Type B pancreatic cell (in vitro differentiated cells): ENCODE results near the gene KLK7. TPM values are rescaled to one million over a fixed set of nuclear protein-coding genes. Genes with fewer than 3 reads are reported as not detected.

Experiments
- DNase-seq: peaks from one replicate; pipeline ENCODE4 v3.0.0; 2021; ENCODE audit warnings: mixed read lengths; ENCODE audit not compliant: unreplicated experiment; ENCODE audit errors: extremely low spot score
- H3K27ac Mint-ChIP-seq: 2 replicates; pipeline ENCODE4 v1.8.0; 2021; ENCODE audit warnings: mild to moderate bottlenecking, mixed read lengths
- H3K27me3 Mint-ChIP-seq: 2 replicates; pipeline ENCODE4 v1.8.0; 2021; ENCODE audit warnings: mixed read lengths
- H3K36me3 Mint-ChIP-seq: 2 replicates; pipeline ENCODE4 v1.8.0; 2021; ENCODE audit warnings: mixed read lengths
- H3K4me1 Mint-ChIP-seq: one replicate; pipeline ENCODE4 v1.8.0; 2021; ENCODE audit warnings: mixed read lengths; ENCODE audit not compliant: unreplicated experiment
- H3K4me3 Mint-ChIP-seq: 2 replicates; pipeline ENCODE4 v1.8.0; 2021; ENCODE audit warnings: mild to moderate bottlenecking, mixed read lengths
- H3K9me3 Mint-ChIP-seq: 2 replicates; pipeline ENCODE4 v1.8.0; 2021; ENCODE audit warnings: mixed read lengths
- CTCF ChIP-seq: fragments of 200-600 bp; sonication (generic); conservative IDR thresholded peaks from 2 replicates; pipeline ENCODE4 v1.5.0; 2021; ENCODE audit warnings: antibody characterized with exemption, mild to moderate bottlenecking
- total RNA-seq: library from RNA; stranded (reverse); gene quantifications from 2 replicates; pipeline ENCODE4 v1.2.1, GENCODE V29; 2021; ENCODE audit warnings: low replicate concordance

Gene KLK7
- total RNA-seq, 1 donor from 2014 or later = not detected

- Mint-ChIP-seq H3K36me3 (no peaks in the 10 kb centered on the region), H3K27me3 (peaks cover 15% of the 10 kb centered on the region), H3K9me3 (no peaks in the 10 kb centered on the region), H3K4me1 (peaks cover 4% of the 10 kb centered on the region), H3K27ac (no peak overlapping the region), H3K4me3 (no peak overlapping the region)
- no peak for DNase-seq
- no peak for TF ChIP-seq CTCF
Measured at GRCh38 chr19:50967929-50968715, 15.6 kb downstream of the KLK7 start.

- no peaks in the 10 kb centered on the region for H3K9me3 Mint-ChIP-seq
- H3K4me3 Mint-ChIP-seq = no peak overlapping the region
- no peak for DNase-seq
- peaks cover 37% of the 10 kb centered on the region for H3K27me3 Mint-ChIP-seq
- H3K36me3 Mint-ChIP-seq = no peaks in the 10 kb centered on the region
- peaks cover 4% of the 10 kb centered on the region for H3K4me1 Mint-ChIP-seq
- no peak for TF ChIP-seq CTCF
- H3K27ac Mint-ChIP-seq = no peak overlapping the region
Measured at GRCh38 chr19:50964266-50964665, 19.5 kb downstream of the KLK7 start.

DNA sequence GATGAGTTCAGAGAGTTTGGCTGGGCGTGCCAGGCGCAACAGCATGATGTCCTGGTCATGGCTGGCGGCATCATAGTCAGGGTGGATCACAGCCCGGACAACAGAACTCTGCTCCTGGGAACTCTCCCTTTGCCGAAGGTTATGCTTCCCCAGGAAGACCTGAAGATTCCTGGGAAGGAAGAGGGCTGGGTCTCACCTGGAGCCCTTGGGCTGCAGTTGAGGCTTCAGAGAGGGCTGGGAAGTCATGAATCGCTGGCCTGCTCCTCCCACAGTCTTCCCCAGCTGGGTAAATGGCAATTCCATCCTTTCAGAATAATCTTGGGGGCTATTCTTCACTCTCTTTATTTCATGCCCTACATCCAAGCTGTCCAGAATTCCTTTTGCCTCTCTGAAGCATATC, 20.3 kb downstream of the KLK7 start:
- TF ChIP-seq CTCF = no peak
- Mint-ChIP-seq H3K27me3 (peaks cover 43% of the 10 kb centered on the region), H3K4me1 (peaks cover 4% of the 10 kb centered on the region), H3K36me3 (no peaks in the 10 kb centered on the region), H3K27ac (no peak overlapping the region), H3K9me3 (no peaks in the 10 kb centered on the region), H3K4me3 (no peak overlapping the region)
- no peak for DNase-seq

GRCh38 chr19:50962245-50962644, 21.5 kb downstream of the KLK7 start:
- Mint-ChIP-seq H3K4me3 (no peak overlapping the region), H3K27me3 (peaks cover 43% of the 10 kb centered on the region), H3K27ac (no peak overlapping the region), H3K9me3 (no peaks in the 10 kb centered on the region), H3K4me1 (no peaks in the 10 kb centered on the region), H3K36me3 (no peaks in the 10 kb centered on the region)
- no peak for TF ChIP-seq CTCF
- DNase-seq = no peak

DNA sequence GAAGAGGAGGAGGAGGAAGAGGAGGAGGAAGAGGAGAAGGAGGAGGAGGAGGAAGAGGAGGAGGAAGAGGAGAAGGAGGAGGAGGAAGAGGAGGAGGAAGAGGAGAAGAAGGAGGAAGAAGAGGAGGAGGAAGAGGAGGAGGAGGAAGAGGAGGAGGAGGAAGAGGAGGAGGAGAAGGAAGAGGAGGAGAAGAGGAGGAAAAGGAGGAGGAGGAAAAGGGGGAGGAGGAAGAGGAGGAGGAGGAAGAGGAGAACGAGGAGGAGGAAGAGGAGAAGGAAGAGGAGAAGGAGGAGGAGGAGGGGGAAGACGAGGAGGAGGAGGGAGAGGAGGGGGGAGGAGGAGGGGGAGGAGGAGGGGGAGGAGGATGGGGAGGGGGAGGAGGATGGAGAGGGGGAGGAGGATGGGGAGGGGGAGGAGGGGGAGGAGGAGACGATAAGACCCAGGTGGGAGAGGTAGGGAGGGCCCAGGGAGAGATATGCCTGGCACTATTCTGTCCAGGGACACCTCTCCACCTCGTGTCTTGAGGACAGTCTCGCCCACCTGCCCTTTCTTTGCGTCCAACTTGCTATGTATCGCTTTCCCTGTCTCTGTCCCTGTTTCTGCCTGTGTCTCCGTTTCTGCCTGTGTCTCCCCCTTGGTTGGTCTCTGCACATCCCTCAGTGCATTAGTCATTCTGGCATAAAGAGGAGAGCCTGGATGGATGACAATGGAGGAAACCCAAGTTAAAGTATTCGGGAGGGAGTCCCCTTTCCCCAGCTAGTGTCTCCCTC, 23.8 kb downstream of the KLK7 start:
- no peak for TF ChIP-seq CTCF
- H3K4me3 Mint-ChIP-seq = no peak overlapping the region
- no peak for DNase-seq

More for the DNA sequence above, 23.8 kb downstream of the KLK7 start:
- Mint-ChIP-seq H3K36me3 (no peaks in the 10 kb centered on the region), H3K4me1 (no peaks in the 10 kb centered on the region), H3K9me3 (no peaks in the 10 kb centered on the region), H3K27ac (no peak overlapping the region), H3K27me3 (peaks cover 38% of the 10 kb centered on the region)
